GM12892 (cell line): Measurements from ENCODE around the gene FGGY.
A peak's percentile ranks its signal among the peaks of the same experiment; 100 is the strongest.

Experiments used
- DNase-seq: peaks from one replicate; pipeline ENCODE4 v3.0.0; 2011; ENCODE audit not compliant: insufficient read length
- FAIRE-seq: peaks from 2 replicates; lab custom pipeline; 2011; peaks lifted over from hg19 to GRCh38; lab: Jason Lieb, UNC
- POLR2A ChIP-seq: IDR thresholded peaks from 2 replicates; pipeline ENCODE4 v1.6.1; 2011; ENCODE audit warnings: low read depth, low read length, control low read depth
- POLR2AphosphoS5 ChIP-seq: IDR thresholded peaks from 2 replicates; pipeline ENCODE4 v1.6.1; 2011; ENCODE audit warnings: low read depth, low read length, control low read depth
- TAF1 ChIP-seq: IDR thresholded peaks from 2 replicates; pipeline ENCODE4 v1.6.1; 2011; ENCODE audit warnings: low read depth, mild to moderate bottlenecking, control low read depth, low read length, borderline replicate concordance

FGGY gene

GRCh38 chr1:59752556-59753414 lies 455.9 kb downstream of the FGGY start:
- TF ChIP-seq POLR2AphosphoS5 = no peak
- no peak for TF ChIP-seq TAF1
- no peak for TF ChIP-seq POLR2A
- no peak for FAIRE-seq
- DNase-seq = no peak

- no peak for TF ChIP-seq POLR2A
- no peak for TF ChIP-seq POLR2AphosphoS5
- TF ChIP-seq TAF1 = no peak
- no peak for FAIRE-seq
- DNase-seq = no peak
Measured at GRCh38 chr1:59755069-59755685, 458.3 kb downstream of the FGGY start.

- TF ChIP-seq POLR2AphosphoS5 (no peak), POLR2A (no peak), TAF1 (no peak)
- FAIRE-seq (no peak), DNase-seq (no peak)
Measured at GRCh38 chr1:59757197-59757747, 460.4 kb downstream of the FGGY start.

- no peak for TF ChIP-seq POLR2A
- peak; percentile 92 for FAIRE-seq
- peak; percentile 46 for DNase-seq
Measured at GRCh38 chr1:59759156-59759925, 462.4 kb downstream of the FGGY start.

- TF ChIP-seq POLR2A (no peak), TAF1 (no peak), POLR2AphosphoS5 (no peak)
- FAIRE-seq (no peak), DNase-seq (no peak)
Measured at GRCh38 chr1:59761443-59761842, 464.5 kb downstream of the FGGY start.

GRCh38 chr1:59763418-59763817 lies 466.5 kb downstream of the FGGY start:
- no peak for DNase-seq
- no peak for FAIRE-seq
- TF ChIP-seq TAF1 = no peak
- TF ChIP-seq POLR2AphosphoS5 = no peak
- TF ChIP-seq POLR2A = no peak

- FAIRE-seq (no peak), DNase-seq (no peak)
- no peak for TF ChIP-seq TAF1
- no peak for TF ChIP-seq POLR2A
- no peak for TF ChIP-seq POLR2AphosphoS5
Measured at GRCh38 chr1:59765011-59765730, 468.3 kb downstream of the FGGY start.

GRCh38 chr1:59766227-59766855 lies 469.4 kb downstream of the FGGY start:
- DNase-seq (no peak), FAIRE-seq (no peak)
- TF ChIP-seq TAF1 (no peak), POLR2AphosphoS5 (no peak), POLR2A (no peak)

- TF ChIP-seq POLR2A = no peak
- TF ChIP-seq POLR2AphosphoS5 = no peak
- no peak for TF ChIP-seq TAF1
- no peak for FAIRE-seq
- DNase-seq = no peak
Measured at GRCh38 chr1:59767119-59767518, 470.2 kb downstream of the FGGY start.
